GM12873 (cell line): Measurements from ENCODE around the gene SUSD6.

Experiments
- TF ChIP-seq, protein P1 (sequence below): IDR thresholded peaks from 2 replicates; pipeline ENCODE4 v1.5.1; 2012; ENCODE audit warnings: low read depth, mild to moderate bottlenecking, moderate library complexity, low read length, control low read depth; ENCODE audit not compliant: insufficient read depth; ENCODE audit errors: missing control alignments

SUSD6 gene

DNA sequence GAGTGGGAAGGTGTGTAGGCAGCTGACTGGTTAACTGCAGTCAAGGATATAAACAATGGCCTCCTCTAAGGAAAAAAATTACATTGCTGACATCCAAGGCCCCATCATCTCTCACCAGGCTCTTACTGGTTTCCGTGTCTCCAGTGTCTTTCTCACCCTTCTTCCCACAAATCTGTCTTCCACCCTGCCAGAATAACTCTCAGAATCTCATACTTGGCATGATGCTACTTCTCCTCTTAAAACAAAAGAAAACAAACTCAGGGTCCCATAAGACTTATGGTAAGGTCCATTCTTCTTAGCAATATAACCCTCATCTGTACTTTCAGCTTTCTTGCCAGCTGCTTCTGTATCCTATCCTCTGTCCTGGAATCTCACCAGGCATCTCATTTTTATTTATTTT lies 68.9 kb downstream of the SUSD6 start:
- TF ChIP-seq, protein P1, sequence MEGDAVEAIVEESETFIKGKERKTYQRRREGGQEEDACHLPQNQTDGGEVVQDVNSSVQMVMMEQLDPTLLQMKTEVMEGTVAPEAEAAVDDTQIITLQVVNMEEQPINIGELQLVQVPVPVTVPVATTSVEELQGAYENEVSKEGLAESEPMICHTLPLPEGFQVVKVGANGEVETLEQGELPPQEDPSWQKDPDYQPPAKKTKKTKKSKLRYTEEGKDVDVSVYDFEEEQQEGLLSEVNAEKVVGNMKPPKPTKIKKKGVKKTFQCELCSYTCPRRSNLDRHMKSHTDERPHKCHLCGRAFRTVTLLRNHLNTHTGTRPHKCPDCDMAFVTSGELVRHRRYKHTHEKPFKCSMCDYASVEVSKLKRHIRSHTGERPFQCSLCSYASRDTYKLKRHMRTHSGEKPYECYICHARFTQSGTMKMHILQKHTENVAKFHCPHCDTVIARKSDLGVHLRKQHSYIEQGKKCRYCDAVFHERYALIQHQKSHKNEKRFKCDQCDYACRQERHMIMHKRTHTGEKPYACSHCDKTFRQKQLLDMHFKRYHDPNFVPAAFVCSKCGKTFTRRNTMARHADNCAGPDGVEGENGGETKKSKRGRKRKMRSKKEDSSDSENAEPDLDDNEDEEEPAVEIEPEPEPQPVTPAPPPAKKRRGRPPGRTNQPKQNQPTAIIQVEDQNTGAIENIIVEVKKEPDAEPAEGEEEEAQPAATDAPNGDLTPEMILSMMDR = no peak

- TF ChIP-seq, protein P1 = no peak
These were observed 70.7 kb downstream of the SUSD6 start for GRCh38 chr14:69682136-69682535.

GRCh38 chr14:69682621-69683263 lies 71.3 kb downstream of the SUSD6 start:
- TF ChIP-seq, protein P1 = no peak

DNA sequence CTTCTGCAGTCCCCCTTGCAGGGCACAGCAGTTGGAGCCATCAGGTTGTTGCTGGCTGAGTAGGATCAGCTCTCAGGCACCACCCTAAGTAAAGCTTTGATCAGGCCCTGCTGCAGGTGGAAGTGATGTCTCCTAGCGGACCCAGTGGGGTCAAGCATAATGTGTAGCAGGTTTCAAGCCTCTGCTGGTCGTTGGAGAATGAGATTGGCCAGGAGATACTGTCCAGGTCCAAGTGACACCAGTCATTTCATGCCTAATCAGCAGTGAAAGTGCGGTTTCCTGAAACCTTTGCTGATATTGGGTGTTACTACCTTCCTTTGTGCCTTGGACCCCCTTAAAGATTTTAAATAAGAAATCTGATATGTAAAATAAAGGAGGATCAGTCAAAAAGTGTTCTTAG lies 72.6 kb downstream of the SUSD6 start:
- TF ChIP-seq, protein P1 = peak; percentile 25

- TF ChIP-seq, protein P1 = no peak
These were observed 73.2 kb downstream of the SUSD6 start for GRCh38 chr14:69684461-69685217.

DNA sequence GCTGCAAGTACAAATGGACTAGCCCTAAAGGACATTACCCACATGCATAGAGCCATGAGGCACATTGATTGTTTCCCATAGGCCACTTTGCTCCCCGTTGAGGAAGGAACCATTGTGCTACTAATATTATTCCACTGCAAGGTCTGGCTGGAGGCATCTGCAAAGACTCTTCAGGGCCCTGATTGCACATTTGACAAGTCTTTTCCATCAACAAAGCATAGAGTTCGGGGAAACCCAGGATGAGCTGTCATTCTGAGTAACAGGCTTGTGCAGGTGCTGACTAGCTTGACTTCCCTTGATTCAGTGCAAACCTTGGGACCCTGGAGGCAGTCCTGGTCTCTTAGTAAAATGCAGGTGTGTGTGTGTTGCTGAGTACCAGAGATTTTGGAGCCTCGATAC lies 73.8 kb downstream of the SUSD6 start:
- TF ChIP-seq, protein P1 = no peak

DNA sequence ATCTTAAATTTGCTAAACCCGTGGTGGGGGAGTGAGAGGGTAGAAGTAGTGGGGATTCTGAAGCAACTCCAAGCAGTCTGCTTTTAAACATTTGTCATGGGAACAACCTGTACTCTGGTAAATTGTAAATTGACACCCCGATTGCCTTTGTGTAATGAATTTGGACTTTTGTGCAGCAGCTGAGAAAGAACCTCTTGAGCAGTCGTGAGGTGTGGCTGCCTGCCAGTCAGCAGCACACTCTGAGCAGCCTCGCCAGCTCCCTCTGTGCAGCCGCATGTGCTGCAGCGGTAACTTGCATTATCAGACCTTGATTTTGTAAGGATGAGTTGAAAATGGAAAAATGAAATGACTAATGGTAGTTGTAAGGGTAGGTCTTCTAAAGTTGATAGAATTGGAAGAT lies 74.3 kb downstream of the SUSD6 start:
- TF ChIP-seq, protein P1 = no peak
